CD4-positive, alpha-beta T cell treated with Interleukin-12 subunit alpha and Interleukin-12 subunit beta, for 1 hour (primary cell): Measurements from ENCODE around the gene ATE1.
"Not testable (repeated sequence)": the region's sequence is repeated elsewhere in the genome, so short reads cannot be mapped to it uniquely, and the experiment has no call there.

ENCODE experiments used
- DNase-seq: peaks from one replicate; pipeline ENCODE4 v3.0.0-alpha.2; 2020

ATE1 gene

GRCh38 chr10:121724282-121724681 lies 203.5 kb downstream of the ATE1 start:
- no peak for DNase-seq

- no peak for DNase-seq
These were observed 205.2 kb downstream of the ATE1 start for GRCh38 chr10:121722665-121723064.

GRCh38 chr10:121721257-121721656 lies 206.6 kb downstream of the ATE1 start:
- no peak for DNase-seq

- DNase-seq, result no peak
These were observed 211.9 kb downstream of the ATE1 start for GRCh38 chr10:121715969-121716368.

GRCh38 chr10:121715076-121715475 lies 212.8 kb downstream of the ATE1 start:
- DNase-seq, result no peak

GRCh38 chr10:121713486-121713885 lies 214.3 kb downstream of the ATE1 start:
- DNase-seq, result no peak

GRCh38 chr10:121710971-121711370 lies 216.9 kb downstream of the ATE1 start:
- DNase-seq, result no peak

- DNase-seq, result no peak
These were observed 217.6 kb downstream of the ATE1 start for GRCh38 chr10:121710207-121710606.

GRCh38 chr10:121709675-121710073 lies 218.2 kb downstream of the ATE1 start:
- DNase-seq, result no peak

- no peak for DNase-seq
These were observed 218.8 kb downstream of the ATE1 start for GRCh38 chr10:121708728-121709674.

- no peak for DNase-seq
These were observed 225.2 kb downstream of the ATE1 start for GRCh38 chr10:121702351-121703320.

GRCh38 chr10:121700416-121700815 lies 227.4 kb downstream of the ATE1 start:
- no peak for DNase-seq

- DNase-seq, result not testable (repeated sequence)
These were observed 228.1 kb downstream of the ATE1 start for GRCh38 chr10:121699703-121700102.

- DNase-seq, result no peak
These were observed 228.9 kb downstream of the ATE1 start for GRCh38 chr10:121698902-121699301.

GRCh38 chr10:121698336-121698735 lies 229.5 kb downstream of the ATE1 start:
- DNase-seq, result no peak

GRCh38 chr10:121696854-121697253 lies 231.0 kb downstream of the ATE1 start:
- DNase-seq, result no peak

GRCh38 chr10:121695731-121696464 lies 231.9 kb downstream of the ATE1 start:
- no peak for DNase-seq

- no peak for DNase-seq
These were observed 232.7 kb downstream of the ATE1 start for GRCh38 chr10:121694966-121695643.

GRCh38 chr10:121694327-121694965 lies 233.4 kb downstream of the ATE1 start:
- DNase-seq, result no peak

GRCh38 chr10:121692626-121693025 lies 235.2 kb downstream of the ATE1 start:
- DNase-seq, result no peak

- DNase-seq, result no peak
These were observed 236.9 kb downstream of the ATE1 start for GRCh38 chr10:121690970-121691369.
